ENCODE measurements around the gene MAP2K7.
"Not testable (repeated sequence)": the region's sequence is repeated elsewhere in the genome, so short reads cannot be mapped to it uniquely, and the experiment has no call there.

The MAP2K7 gene

GRCh38 chr19:7885818-7886217, 17.9 kb upstream of the MAP2K7 start:
- DNase-seq (ENCODE audit: low read depth) = no peak

GRCh38 chr19:7887408-7888144, 16.1 kb upstream of the MAP2K7 start:
- DNase-seq (ENCODE audit: low read depth) = no peak

- DNase-seq (ENCODE audit: low read depth) = no peak
These were observed 15.4 kb upstream of the MAP2K7 start, which contains the start of gene LRRC8E for GRCh38 chr19:7888145-7888825. LRRC8E (plus strand) TSS chr19:7888510; CDS start chr19:7895604, 7,094 bp downstream.

- DNase-seq (ENCODE audit: low read depth) = no peak
These were observed 14.9 kb upstream of the MAP2K7 start for GRCh38 chr19:7888826-7889217.

- DNase-seq (ENCODE audit: low read depth) = not testable (repeated sequence)
These were observed 10.1 kb upstream of the MAP2K7 start for GRCh38 chr19:7893362-7894101.

GRCh38 chr19:7894612-7895309, 8.9 kb upstream of the MAP2K7 start:
- no peak for DNase-seq (ENCODE audit: low read depth)

- DNase-seq (ENCODE audit: low read depth) = no peak
These were observed 8.1 kb upstream of the MAP2K7 start for GRCh38 chr19:7895565-7895964.

- DNase-seq (ENCODE audit: low read depth) = no peak
These were observed 6.4 kb upstream of the MAP2K7 start for GRCh38 chr19:7897292-7897691.

GRCh38 chr19:7898967-7899366, 4.7 kb upstream of the MAP2K7 start:
- no peak for DNase-seq (ENCODE audit: low read depth)

- DNase-seq (ENCODE audit: low read depth) = no peak
These were observed 3.8 kb upstream of the MAP2K7 start for GRCh38 chr19:7899751-7900378.

GRCh38 chr19:7900401-7900870, 3.2 kb upstream of the MAP2K7 start:
- no peak for DNase-seq (ENCODE audit: low read depth)

- DNase-seq (ENCODE audit: low read depth) = no peak
These were observed 2.7 kb upstream of the MAP2K7 start for GRCh38 chr19:7900931-7901330.

- DNase-seq (ENCODE audit: low read depth) = no peak
These were observed 2.3 kb upstream of the MAP2K7 start for GRCh38 chr19:7901337-7901736.

GRCh38 chr19:7902796-7903243, 857 bp upstream of the MAP2K7 start:
- no peak for DNase-seq (ENCODE audit: low read depth)

- DNase-seq (ENCODE audit: low read depth) = peak; percentile 36
These were observed 670 bp downstream of the MAP2K7 start for GRCh38 chr19:7904074-7905020.

GRCh38 chr19:7905268-7905667, 1.6 kb downstream of the MAP2K7 start:
- DNase-seq (ENCODE audit: low read depth) = no peak

GRCh38 chr19:7905859-7906258, 2.2 kb downstream of the MAP2K7 start:
- no peak for DNase-seq (ENCODE audit: low read depth)

GRCh38 chr19:7907122-7907521, 3.4 kb downstream of the MAP2K7 start:
- DNase-seq (ENCODE audit: low read depth) = no peak

GRCh38 chr19:7907544-7907943, 3.9 kb downstream of the MAP2K7 start:
- no peak for DNase-seq (ENCODE audit: low read depth)

- no peak for DNase-seq (ENCODE audit: low read depth)
These were observed 4.5 kb downstream of the MAP2K7 start for GRCh38 chr19:7908078-7908699.

Data from stimulated activated CD8-positive, alpha-beta memory T cell treated with anti-CD3 and anti-CD28 coated beads, Interleukin-12 subunit alpha, Interleukin-12 subunit beta, amount 100 ng/mL, for 1 hour (primary cell).